Measurements from ENCODE around the gene SCN4A. TPM values are rescaled to one million over a fixed set of nuclear protein-coding genes. Genes with fewer than 3 reads are reported as not detected.

SCN4A gene
- total RNA-seq, 2 experiments from 2014 or later, result 0.02 TPM; not detected in 1

- H3K27me3 Mint-ChIP-seq, result no peaks in the 10 kb centered on the region
- peak overlapping the region; percentile 62 for H3K27ac Mint-ChIP-seq
- H3K36me3 Mint-ChIP-seq, result peaks cover 14% of the 10 kb centered on the region
- DNase-seq (no peak), ATAC-seq (no peak)
- no peak overlapping the region for H3K4me3 Mint-ChIP-seq
- no peaks in the 10 kb centered on the region for H3K9me3 Mint-ChIP-seq (ENCODE audit: low read depth)
- peaks cover 19% of the 10 kb centered on the region for H3K4me1 Mint-ChIP-seq
- CTCF ChIA-PET, result interaction anchor here (0.9 to 3.4 kb wide), 5 partner anchors 11 to 19 kb away, joined by 3 to 14 read pairs (median 7); partner anchors contain the start of gene ICAM2
Observed at GRCh38 chr17:64006361-64007088, 33.8 kb upstream of the SCN4A start.

DNA sequence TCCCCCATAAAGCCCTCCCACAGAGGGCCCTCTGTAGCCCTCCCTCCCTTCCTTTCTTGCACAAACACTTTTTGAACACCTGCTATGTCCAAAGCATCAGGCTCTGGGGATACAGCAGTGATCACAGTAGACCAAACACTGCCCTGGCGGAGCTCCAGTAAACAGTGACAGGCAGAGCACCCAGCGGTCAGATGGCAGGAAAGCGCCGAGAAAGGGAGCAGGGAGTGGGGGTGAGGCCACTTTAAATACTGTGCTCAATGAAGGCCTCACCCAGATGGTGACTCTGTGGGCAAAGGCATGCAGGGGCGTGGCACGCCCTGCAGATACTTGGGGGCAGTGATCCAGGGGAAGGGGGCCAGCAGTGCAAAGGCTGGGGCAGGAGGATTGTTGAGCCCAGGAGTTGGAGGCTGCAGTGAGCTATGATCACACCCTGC lies 33.0 kb upstream of the SCN4A start:
- DNase-seq, result no peak
- Mint-ChIP-seq H3K27me3 (no peaks in the 10 kb centered on the region), H3K4me3 (no peak overlapping the region), H3K36me3 (peaks cover 9% of the 10 kb centered on the region), H3K9me3 (ENCODE audit: low read depth) (no peaks in the 10 kb centered on the region), H3K27ac (no peak overlapping the region), H3K4me1 (peaks cover 19% of the 10 kb centered on the region)
- ATAC-seq, result no peak
- CTCF ChIA-PET, result interaction anchor here (0.8 to 3.4 kb wide), 5 partner anchors 12 to 90 kb away, joined by 4 to 14 read pairs (median 7); partner anchors contain the start of gene ICAM2

DNA sequence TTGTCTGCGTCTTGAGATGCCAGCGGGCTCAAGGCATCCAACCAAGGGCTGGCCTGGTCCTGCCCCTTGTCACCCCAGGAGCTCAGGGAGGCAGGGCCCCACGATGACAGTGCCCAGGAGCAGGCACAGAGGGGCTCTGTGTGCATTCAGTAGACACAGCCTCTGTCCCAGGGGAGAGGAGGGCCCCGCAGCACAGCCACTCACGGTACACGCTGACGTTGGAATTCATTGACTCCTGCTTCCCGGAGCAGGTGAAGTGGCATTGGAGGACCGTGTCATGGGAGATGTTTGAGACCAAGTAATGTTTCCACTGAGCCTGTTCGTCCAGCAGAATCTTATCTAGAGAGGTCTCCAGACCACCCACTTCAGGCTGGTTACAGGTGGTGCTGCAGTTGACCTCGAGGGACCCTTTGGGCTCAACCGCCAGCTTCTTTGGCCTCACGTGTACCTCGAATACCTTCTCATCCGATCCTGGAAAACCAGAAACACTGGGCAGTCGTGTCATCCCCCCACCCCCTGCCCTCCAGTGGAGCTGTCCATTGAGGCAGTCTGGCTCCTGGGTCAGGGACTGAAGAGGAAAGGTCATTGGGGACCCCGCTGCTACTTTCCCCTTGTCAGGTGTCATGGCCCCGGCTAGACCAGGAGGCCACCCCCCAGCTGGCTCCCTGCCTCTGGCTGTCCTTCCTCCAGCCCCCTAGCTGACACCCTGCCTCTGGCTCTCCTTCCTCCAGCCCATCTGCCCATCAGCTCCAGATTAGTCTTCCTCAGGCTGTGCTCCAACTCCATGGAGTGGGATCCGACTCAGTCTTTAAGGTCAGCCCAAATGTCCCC lies 32.4 kb upstream of the SCN4A start:
- Mint-ChIP-seq H3K27me3 (no peaks in the 10 kb centered on the region), H3K27ac (no peak overlapping the region), H3K36me3 (peaks cover 7% of the 10 kb centered on the region), H3K4me3 (no peak overlapping the region), H3K4me1 (peaks cover 18% of the 10 kb centered on the region), H3K9me3 (ENCODE audit: low read depth) (no peaks in the 10 kb centered on the region)
- no peak for DNase-seq
- ATAC-seq, result no peak
- CTCF ChIA-PET, result interaction anchor here (0.8 to 3.4 kb wide), 6 partner anchors 11 to 93 kb away, joined by 3 to 14 read pairs (median 6); partner anchors contain the start of gene ICAM2

DNA sequence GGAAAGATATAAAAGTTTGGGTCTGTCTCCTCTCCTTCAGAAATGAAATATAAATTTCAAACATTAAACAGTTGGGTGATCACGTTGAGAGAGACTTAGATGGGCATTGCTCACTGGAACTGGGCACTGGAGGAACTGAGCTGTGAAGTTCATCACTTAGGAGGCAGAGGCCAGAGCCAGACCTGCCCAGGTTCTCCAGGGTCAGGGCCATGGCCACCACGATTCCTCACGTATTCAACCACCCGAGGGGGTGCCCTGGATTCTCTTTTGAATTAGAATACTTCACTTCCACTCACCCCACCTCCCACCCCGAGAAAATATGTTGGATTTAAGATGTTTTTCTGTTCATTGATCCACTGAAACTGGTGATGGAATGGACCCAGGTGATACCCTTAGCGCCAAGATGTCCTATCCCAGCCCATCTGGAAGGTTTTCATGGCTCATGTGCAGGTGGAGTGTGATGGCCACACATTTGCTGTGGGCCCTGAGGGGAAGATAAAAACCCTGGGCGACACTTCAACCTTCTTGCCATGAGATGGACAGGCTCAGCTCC lies 31.6 kb upstream of the SCN4A start:
- no peak overlapping the region for H3K27ac Mint-ChIP-seq
- H3K4me1 Mint-ChIP-seq, result peaks cover 18% of the 10 kb centered on the region
- peaks cover 2% of the 10 kb centered on the region for H3K36me3 Mint-ChIP-seq
- ATAC-seq (no peak), DNase-seq (no peak)
- CTCF ChIA-PET, result interaction anchor here (1.1 to 3.4 kb wide), 3 partner anchors 13 to 92 kb away, joined by 3 to 14 read pairs (median 13); no protein-coding TSS in a partner anchor
- no peak overlapping the region for H3K4me3 Mint-ChIP-seq
- no peaks in the 10 kb centered on the region for H3K27me3 Mint-ChIP-seq
- no peaks in the 10 kb centered on the region for H3K9me3 Mint-ChIP-seq (ENCODE audit: low read depth)

- H3K9me3 Mint-ChIP-seq (ENCODE audit: low read depth), result no peaks in the 10 kb centered on the region
- H3K36me3 Mint-ChIP-seq, result peaks cover 2% of the 10 kb centered on the region
- ATAC-seq, result no peak
- peaks cover 20% of the 10 kb centered on the region for H3K4me1 Mint-ChIP-seq
- no peak overlapping the region for H3K4me3 Mint-ChIP-seq
- H3K27me3 Mint-ChIP-seq, result no peaks in the 10 kb centered on the region
- CTCF ChIA-PET, result no interaction called here
- DNase-seq, result no peak
- no peak overlapping the region for H3K27ac Mint-ChIP-seq
Observed at GRCh38 chr17:64003526-64004121, 30.9 kb upstream of the SCN4A start.

DNA sequence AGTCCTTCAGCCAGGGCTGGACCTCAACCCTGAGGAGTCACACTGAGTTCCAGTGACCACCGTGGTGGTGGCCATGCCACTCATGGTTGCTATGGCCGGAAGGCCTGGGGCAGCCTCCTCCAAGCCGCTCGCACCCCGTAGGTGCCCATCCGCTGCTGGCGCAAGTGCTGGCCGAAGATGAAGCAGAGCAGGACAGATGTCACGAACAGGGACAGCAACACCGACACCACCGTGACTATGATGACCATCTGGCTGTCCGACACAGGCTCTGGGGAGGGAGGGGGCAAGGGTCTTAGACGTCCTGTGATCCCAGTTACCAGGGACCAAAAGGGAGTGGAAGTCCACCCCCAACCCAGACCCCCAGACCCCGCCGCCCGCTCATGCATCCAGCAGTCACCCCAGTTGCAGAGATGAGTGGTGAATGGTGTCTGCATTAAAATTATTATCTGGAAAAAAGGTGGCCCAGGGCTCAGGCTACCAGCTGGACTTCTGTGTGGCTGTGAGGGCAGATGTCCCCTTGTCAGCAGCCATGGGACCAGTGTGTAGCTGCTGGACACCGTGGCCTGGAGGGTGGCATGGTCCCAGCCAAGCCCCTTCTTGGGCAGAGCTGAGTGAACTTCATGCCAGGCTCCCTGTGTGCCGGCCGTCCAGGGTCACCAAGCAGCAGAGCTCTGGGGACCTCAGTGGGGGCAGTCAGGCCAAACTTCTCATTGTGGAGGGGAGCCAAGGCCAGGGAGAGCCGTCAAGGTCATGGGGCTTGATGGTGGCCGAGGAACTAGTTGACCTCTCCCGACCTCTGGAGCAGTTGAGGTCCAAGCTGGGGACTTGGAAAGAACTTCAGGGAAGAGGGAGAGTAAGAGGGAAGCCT lies 30.2 kb upstream of the SCN4A start:
- H3K4me1 Mint-ChIP-seq, result peaks cover 22% of the 10 kb centered on the region
- no peaks in the 10 kb centered on the region for H3K9me3 Mint-ChIP-seq (ENCODE audit: low read depth)
- H3K36me3 Mint-ChIP-seq, result peaks cover 2% of the 10 kb centered on the region
- no peak overlapping the region for H3K4me3 Mint-ChIP-seq
- no peak for DNase-seq
- no peak overlapping the region for H3K27ac Mint-ChIP-seq
- peaks cover under 1% of the 10 kb centered on the region for H3K27me3 Mint-ChIP-seq
- ATAC-seq, result no peak
- CTCF ChIA-PET, result interaction anchor here (0.6 to 1.4 kb wide), 2 partner anchors 26 to 131 kb away, joined by 3 read pairs; no protein-coding TSS in a partner anchor

GRCh38 chr17:64001763-64002529 lies 29.2 kb upstream of the SCN4A start:
- Mint-ChIP-seq H3K9me3 (ENCODE audit: low read depth) (no peaks in the 10 kb centered on the region), H3K4me3 (no peak overlapping the region), H3K4me1 (peaks cover 27% of the 10 kb centered on the region), H3K27ac (no peak overlapping the region), H3K36me3 (peaks cover 2% of the 10 kb centered on the region), H3K27me3 (peaks cover 2% of the 10 kb centered on the region)
- CTCF ChIA-PET, result interaction anchor here (0.6 to 1.4 kb wide), 4 partner anchors 8 to 132 kb away, joined by 3 read pairs; no protein-coding TSS in a partner anchor
- no peak for ATAC-seq
- no peak for DNase-seq

- CTCF ChIA-PET, result interaction anchor here (0.8 to 1.3 kb wide), 2 partner anchors 9 to 22 kb away, joined by 3 read pairs; no protein-coding TSS in a partner anchor
- Mint-ChIP-seq H3K27ac (no peak overlapping the region), H3K27me3 (peaks cover 2% of the 10 kb centered on the region), H3K4me3 (no peak overlapping the region), H3K36me3 (peaks cover 3% of the 10 kb centered on the region), H3K9me3 (ENCODE audit: low read depth) (no peaks in the 10 kb centered on the region), H3K4me1 (peaks cover 22% of the 10 kb centered on the region)
- ATAC-seq (no peak), DNase-seq (no peak)
Observed at GRCh38 chr17:64001091-64001579, 28.4 kb upstream of the SCN4A start.

- DNase-seq (no peak), ATAC-seq (no peak)
- CTCF ChIA-PET, result interaction anchor here (0.8 to 10.7 kb wide), 5 partner anchors 9 to 134 kb away, joined by 3 to 126 read pairs (median 3); no protein-coding TSS in a partner anchor
- H3K9me3 Mint-ChIP-seq (ENCODE audit: low read depth), result no peaks in the 10 kb centered on the region
- peaks cover 22% of the 10 kb centered on the region for H3K4me1 Mint-ChIP-seq
- no peak overlapping the region for H3K27ac Mint-ChIP-seq
- peak overlapping the region; percentile 87 for H3K4me3 Mint-ChIP-seq
- H3K27me3 Mint-ChIP-seq, result peaks cover 4% of the 10 kb centered on the region
- peaks cover 3% of the 10 kb centered on the region for H3K36me3 Mint-ChIP-seq
Observed at GRCh38 chr17:63999680-64000531, 27.2 kb upstream of the SCN4A start.

DNA sequence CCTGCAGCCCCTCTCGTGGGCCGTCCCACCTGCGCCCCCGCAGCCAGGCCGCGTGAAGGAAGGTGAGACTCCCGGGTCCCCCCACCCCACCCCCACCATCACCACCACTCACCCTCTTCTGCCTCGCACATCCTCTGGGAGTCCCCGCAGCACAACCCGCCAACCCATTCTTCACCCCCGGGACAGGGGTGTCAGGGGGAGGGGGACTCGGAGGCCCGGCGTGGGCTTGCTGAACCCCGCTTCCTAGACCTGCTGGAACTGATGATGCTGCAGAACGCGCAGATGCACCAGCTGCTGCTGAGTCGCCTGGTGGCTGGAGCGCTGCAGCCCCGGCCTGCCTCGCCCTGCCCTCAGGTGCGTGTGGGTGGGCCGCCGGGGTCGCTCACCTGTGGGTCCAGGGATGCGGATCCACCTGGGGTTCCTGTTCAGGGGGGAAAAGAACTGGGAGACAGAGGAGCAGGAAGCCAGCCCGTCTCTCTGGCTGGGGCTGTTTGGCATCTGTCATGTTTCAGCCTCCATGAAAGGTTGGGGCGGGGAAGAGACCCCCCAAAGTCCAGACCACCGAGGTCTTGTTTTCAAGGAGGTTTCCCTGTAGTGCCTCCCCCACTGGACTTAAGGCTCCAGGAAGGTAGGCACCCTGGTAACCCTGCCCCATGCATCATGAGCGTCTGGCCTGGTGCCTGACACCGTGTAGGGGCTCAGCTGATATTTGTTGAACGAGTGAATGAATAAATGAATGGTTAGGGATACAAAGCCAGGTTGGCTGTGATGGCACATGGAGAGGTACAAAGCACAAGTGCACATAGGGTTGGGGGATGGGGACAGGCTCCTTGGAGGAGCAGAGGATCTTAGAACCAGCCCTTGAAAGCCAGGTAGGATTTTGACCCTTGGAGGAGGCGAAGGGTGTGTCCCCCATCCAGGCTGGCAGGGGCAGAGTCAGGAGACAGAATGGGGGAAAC lies 26.3 kb upstream of the SCN4A start:
- Mint-ChIP-seq H3K36me3 (peaks cover 3% of the 10 kb centered on the region), H3K4me1 (peaks cover 24% of the 10 kb centered on the region), H3K9me3 (ENCODE audit: low read depth) (no peaks in the 10 kb centered on the region), H3K27me3 (peaks cover 4% of the 10 kb centered on the region), H3K27ac (no peak overlapping the region), H3K4me3 (peak overlapping the region; percentile 87)
- ATAC-seq (peak; percentile 15), DNase-seq (peak; percentile 40)
- CTCF ChIA-PET, result interaction anchor here (0.7 to 10.7 kb wide), 10 partner anchors 14 to 135 kb away, joined by 3 to 126 read pairs (median 5); partner anchors contain the start of genes GH1 and ICAM2
